Gastroesophageal sphincter (tissue), 4 donors: ENCODE data around the gene TXNDC17. TPM values are rescaled to one million over a fixed set of nuclear protein-coding genes. Genes with fewer than 3 reads are reported as not detected.
"Not testable (repeated sequence)": the region's sequence is repeated elsewhere in the genome, so short reads cannot be mapped to it uniquely, and the experiment has no call there.

Experiments used
- ATAC-seq: fragments of 150-250 bp; one replicate; pipeline ENCODE4 v1.9.1; 2016; ENCODE audit warnings: mild to moderate bottlenecking, moderate library complexity
- H3K27ac ChIP-seq, 4 donors: fragments of 200-600 bp; sonication (generic) in 3 of 4; 1 replicate in 3 of 4; 2 replicates in 1 of 4; pipeline ENCODE4 v1.5.1; 2016 to 2019
- H3K27me3 ChIP-seq: fragments of 200-600 bp; sonication (generic); one replicate; pipeline ENCODE4 v1.5.1; 2019
- H3K36me3 ChIP-seq, 2 donors: fragments of 200-600 bp; sonication (generic); one replicate each; pipeline ENCODE4 v1.5.1; 2019; ENCODE audit warnings: control low read depth in 1 of 2
- H3K4me1 ChIP-seq, 3 donors: fragments of 200-600 bp; sonication (generic); 1 replicate in 2 of 3; 2 replicates in 1 of 3; pipeline ENCODE4 v1.5.1; 2016 to 2019; ENCODE audit warnings: control low read depth in 2 of 3
- H3K4me3 ChIP-seq, 2 donors: fragments of 200-600 bp; sonication (generic); one replicate each; pipeline ENCODE4 v1.5.1; 2019; ENCODE audit warnings: mild to moderate bottlenecking in 1 of 2, moderate library complexity in 1 of 2
- H3K9me3 ChIP-seq, 3 donors: fragments of 200-600 bp; sonication (generic); one replicate each; pipeline ENCODE4 v1.5.1; 2017 to 2019; ENCODE audit warnings: control low read depth in 2 of 3
- CTCF ChIP-seq, 4 experiments: fragments of 200-600 bp in 2 of 4; fragments of 450-650 bp in 2 of 4; sonication (generic) in 1 of 4; IDR thresholded peaks; one replicate each; pipeline ENCODE4 v1.5.1; 2017 to 2019; ENCODE audit warnings: antibody characterized with exemption in 4 of 4, mild to moderate bottlenecking in 2 of 4, moderate library complexity in 2 of 4
- EP300 ChIP-seq: sonication (generic); formaldehyde crosslinking; IDR thresholded peaks from one replicate; pipeline ENCODE4 v1.6.1; 2017; ENCODE audit warnings: antibody characterized with exemption, mild to moderate bottlenecking
- POLR2A ChIP-seq, 2 donors: fragments of 450-650 bp; IDR thresholded peaks; one replicate each; pipeline ENCODE4 v1.6.1; 2017; ENCODE audit warnings: antibody characterized with exemption in 2 of 2, mild to moderate bottlenecking in 2 of 2, moderate library complexity in 1 of 2
- POLR2AphosphoS5 ChIP-seq: sonication (generic); formaldehyde crosslinking; IDR thresholded peaks from one replicate; pipeline ENCODE4 v1.6.1; 2017; ENCODE audit warnings: antibody characterized with exemption
- WGBS, 2 donors: methylation state at CpG; one replicate each; pipeline ENCODE4 v1.1.5; 2018; ENCODE audit warnings: low coverage in 1 of 2; 5-methylcytosine and 5-hydroxymethylcytosine counted together
- total RNA-seq, 4 donors: library from RNA; depleted of rRNA; stranded (reverse); fragments of >200 nt; gene quantifications; one replicate each; pipeline ENCODE4 v1.1.0, GENCODE V29; 2016

The TXNDC17 gene
- total RNA-seq, 4 donors from 2014 or later: 41.2 to 85.8 (median 68.2) TPM

- H3K36me3 ChIP-seq: peaks cover 0 to 62% of the 10 kb centered on the region in 2 donors
- H3K27ac ChIP-seq: no peak overlapping the region
- H3K9me3 ChIP-seq: no peaks in the 10 kb centered on the region
- H3K27me3 ChIP-seq: no peaks in the 10 kb centered on the region
- TF ChIP-seq POLR2AphosphoS5: no peak
- peak in 1 of 4 experiments; percentile 12 for TF ChIP-seq CTCF (IDR thresholded peaks at IDR 0.05)
- H3K4me1 ChIP-seq: peaks cover 0 to 50% (median 17%) of the 10 kb centered on the region in 3 donors
- ATAC-seq: no peak
- no peak overlapping the region for H3K4me3 ChIP-seq
Observed at GRCh38 chr17:6648181-6648580, 7.3 kb downstream of the TXNDC17 start.

- H3K36me3 ChIP-seq: peaks cover 0 to 36% of the 10 kb centered on the region in 2 donors
- TF ChIP-seq CTCF (IDR thresholded peaks at IDR 0.05) (peak in 1 of 4 experiments; percentile 13), POLR2AphosphoS5 (peak; percentile 89), POLR2A (IDR thresholded peaks at IDR 0.05) (peak; percentile 51 to 66), EP300 (no peak)
- peak within 1 kb of the TSS; percentile 57 to 92 for H3K4me3 ChIP-seq
- 0 to 1% methylated on average over 1 to 21 of the region's 35 CpGs for WGBS, 2 donors
- H3K27me3 ChIP-seq: peaks cover 26% of the 10 kb centered on the region
- peaks cover 0 to 9% (median 0%) of the 10 kb centered on the region in 3 donors for H3K9me3 ChIP-seq
- peak; percentile 98 for ATAC-seq
- peaks cover 0 to 66% (median 20%) of the 10 kb centered on the region in 3 donors for H3K4me1 ChIP-seq
- peak within 1 kb of the TSS; percentile 80 to 96 (median 87) for H3K27ac ChIP-seq
Observed at GRCh38 chr17:6651354-6651918, 10.6 kb downstream of the TXNDC17 start, which contains the start of the genes C17orf100 and MED31. C17orf100 (plus strand) TSS chr17:6651762; CDS start chr17:6651914, 152 bp downstream. MED31 (minus strand) TSS chr17:6651605; CDS start chr17:6651528, 77 bp downstream.

GRCh38 chr17:6651919-6652452 is 11.1 kb downstream of the TXNDC17 start:
- H3K4me3 ChIP-seq: peak overlapping the region; percentile 57 to 92
- TF ChIP-seq POLR2AphosphoS5 (peak; percentile 72), EP300 (no peak), CTCF (IDR thresholded peaks at IDR 0.05) (peak in 2 of 4 experiments; percentile 10 to 19), POLR2A (IDR thresholded peaks at IDR 0.05) (no peak)
- H3K27ac ChIP-seq: peak overlapping the region; percentile 80 to 96 (median 87)
- H3K9me3 ChIP-seq: peaks cover 0 to 9% (median 0%) of the 10 kb centered on the region in 3 donors
- peaks cover 31% of the 10 kb centered on the region for H3K27me3 ChIP-seq
- peaks cover 0 to 30% of the 10 kb centered on the region in 2 donors for H3K36me3 ChIP-seq
- peaks cover 0 to 71% (median 20%) of the 10 kb centered on the region in 3 donors for H3K4me1 ChIP-seq
- 0 to 27% methylated on average over 2 of the region's 47 CpGs for WGBS, 2 donors
- ATAC-seq: peak; percentile 68

- WGBS, 2 donors: 18 to 25% methylated on average over 10 to 13 of the region's 46 CpGs
- no peak for ATAC-seq
- TF ChIP-seq POLR2AphosphoS5 (no peak), POLR2A (IDR thresholded peaks at IDR 0.05) (no peak), EP300 (no peak), CTCF (IDR thresholded peaks at IDR 0.05) (no peak)
- Histone ChIP-seq H3K27ac (no peak overlapping the region), H3K36me3 (no peaks in the 10 kb centered on the region), H3K27me3 (peaks cover 61% of the 10 kb centered on the region), H3K9me3 (peaks cover 0 to 9% (median 0%) of the 10 kb centered on the region in 3 donors), H3K4me3 (peak overlapping the region in 1 of 2 donors; percentile 19), H3K4me1 (peaks cover 0 to 53% (median 18%) of the 10 kb centered on the region in 3 donors)
Observed at GRCh38 chr17:6654841-6655731, 14.2 kb downstream of the TXNDC17 start.

- Histone ChIP-seq H3K4me1 (peaks cover 0 to 46% (median 12%) of the 10 kb centered on the region in 3 donors), H3K27me3 (peaks cover 68% of the 10 kb centered on the region)
- WGBS, 2 donors: 7 to 11% methylated on average over 5 to 12 of the region's 41 CpGs
- not testable (repeated sequence) for H3K9me3 ChIP-seq, ATAC-seq, H3K4me3 ChIP-seq, H3K36me3 ChIP-seq, H3K27ac ChIP-seq
Observed at GRCh38 chr17:6655732-6656361, 15.0 kb downstream of the TXNDC17 start.

GRCh38 chr17:6656797-6657632 is 16.2 kb downstream of the TXNDC17 start:
- H3K9me3 ChIP-seq, H3K27ac ChIP-seq, ATAC-seq, H3K36me3 ChIP-seq: not testable (repeated sequence)
- H3K4me1 ChIP-seq: peaks cover 0 to 41% (median 9%) of the 10 kb centered on the region in 3 donors
- WGBS, 2 donors: 0 to 20% methylated on average over 5 to 7 of the region's 55 CpGs
- H3K27me3 ChIP-seq: peaks cover 75% of the 10 kb centered on the region
- H3K4me3 ChIP-seq: peak overlapping the region in 1 of 2 donors; percentile 18
